ENCODE results near the gene ATPAF1.

ATPAF1 gene

GRCh38 chr1:46613661-46614603, 54.2 kb downstream of the ATPAF1 start:
- DNase-seq, result peak; percentile 84

- DNase-seq, result no peak
Observed at GRCh38 chr1:46612937-46613660, 55.1 kb downstream of the ATPAF1 start.

- no peak for DNase-seq
Observed at GRCh38 chr1:46611691-46612221, 56.4 kb downstream of the ATPAF1 start.

- no peak for DNase-seq
Observed at GRCh38 chr1:46607345-46608130, 60.6 kb downstream of the ATPAF1 start.

GRCh38 chr1:46606255-46606965, 61.8 kb downstream of the ATPAF1 start:
- no peak for DNase-seq

- no peak for DNase-seq
Observed at GRCh38 chr1:46605232-46605631, 62.9 kb downstream of the ATPAF1 start.

GRCh38 chr1:46603858-46604549, 64.2 kb downstream of the ATPAF1 start, which contains the start of gene MKNK1:
TSS of gene MKNK1 (minus strand) at chr1:46604268. CDS start at chr1:46583327, 20,941 bp downstream.
- DNase-seq, result peak; percentile 96

- no peak for DNase-seq
Observed at GRCh38 chr1:46603481-46603857, 64.7 kb downstream of the ATPAF1 start.

- DNase-seq, result no peak
Observed at GRCh38 chr1:46601257-46602007, 66.7 kb downstream of the ATPAF1 start.

- DNase-seq, result no peak
Observed at GRCh38 chr1:46599059-46599970, 68.8 kb downstream of the ATPAF1 start.

GRCh38 chr1:46596846-46597245, 71.3 kb downstream of the ATPAF1 start:
- no peak for DNase-seq

- no peak for DNase-seq
Observed at GRCh38 chr1:46596036-46596435, 72.1 kb downstream of the ATPAF1 start.

- DNase-seq, result no peak
Observed at GRCh38 chr1:46595127-46595526, 73.0 kb downstream of the ATPAF1 start.

- DNase-seq, result no peak
Observed at GRCh38 chr1:46594063-46594462, 74.1 kb downstream of the ATPAF1 start.

GRCh38 chr1:46592823-46593222, 75.3 kb downstream of the ATPAF1 start:
- DNase-seq, result no peak

- no peak for DNase-seq
Observed at GRCh38 chr1:46589529-46589928, 78.6 kb downstream of the ATPAF1 start.

- DNase-seq, result no peak
Observed at GRCh38 chr1:46587069-46587468, 81.1 kb downstream of the ATPAF1 start.

GRCh38 chr1:46585312-46585938, 82.7 kb downstream of the ATPAF1 start:
- DNase-seq, result no peak

GRCh38 chr1:46583494-46583893, 84.7 kb downstream of the ATPAF1 start:
- no peak for DNase-seq
